Osteocyte (in vitro differentiated cells): Measurements from ENCODE around the gene EFNB2. TPM values are rescaled to one million over a fixed set of nuclear protein-coding genes. Genes with fewer than 3 reads are reported as not detected.

ENCODE experiments used
- DNase-seq: peaks from one replicate; pipeline ENCODE4 v3.0.0; 2021; ENCODE audit warnings: mixed read lengths; ENCODE audit not compliant: unreplicated experiment; ENCODE audit errors: extremely low spot score
- H3K27ac Mint-ChIP-seq: one replicate; pipeline ENCODE4 v1.8.0; 2021; ENCODE audit warnings: mild to moderate bottlenecking, mixed read lengths; ENCODE audit not compliant: unreplicated experiment
- H3K27me3 Mint-ChIP-seq: one replicate; pipeline ENCODE4 v1.8.0; 2021; ENCODE audit warnings: mixed read lengths; ENCODE audit not compliant: unreplicated experiment
- H3K36me3 Mint-ChIP-seq: one replicate; pipeline ENCODE4 v1.8.0; 2021; ENCODE audit warnings: mixed read lengths; ENCODE audit not compliant: unreplicated experiment
- H3K4me1 Mint-ChIP-seq: one replicate; pipeline ENCODE4 v1.8.0; 2021; ENCODE audit warnings: mixed read lengths; ENCODE audit not compliant: unreplicated experiment
- H3K4me3 Mint-ChIP-seq: one replicate; pipeline ENCODE4 v1.8.0; 2021; ENCODE audit warnings: mild to moderate bottlenecking, moderate library complexity, mixed read lengths; ENCODE audit not compliant: unreplicated experiment
- H3K9me3 Mint-ChIP-seq: one replicate; pipeline ENCODE4 v1.8.0; 2021; ENCODE audit warnings: mixed read lengths; ENCODE audit not compliant: unreplicated experiment
- total RNA-seq: library from RNA; stranded (reverse); gene quantifications from 2 replicates; pipeline ENCODE4 v1.2.1, GENCODE V29; 2021
- TF ChIP-seq, protein P1 (sequence below): fragments of 200-600 bp; sonication (generic); IDR thresholded peaks from 2 replicates; pipeline ENCODE4 v1.5.0; 2021; ENCODE audit warnings: antibody characterized with exemption, mild to moderate bottlenecking, moderate library complexity

EFNB2 gene
- total RNA-seq, 1 donor from 2014 or later, result 50.0 TPM

GRCh38 chr13:106496072-106496997, 39.1 kb downstream of the EFNB2 start:
- no peak for DNase-seq
- H3K36me3 Mint-ChIP-seq, result peaks cover 56% of the 10 kb centered on the region
- H3K4me3 Mint-ChIP-seq, result no peak overlapping the region
- H3K27ac Mint-ChIP-seq, result peak overlapping the region; percentile 37
- peaks cover 49% of the 10 kb centered on the region for H3K4me1 Mint-ChIP-seq
- H3K9me3 Mint-ChIP-seq, result no peaks in the 10 kb centered on the region
- TF ChIP-seq, protein P1, sequence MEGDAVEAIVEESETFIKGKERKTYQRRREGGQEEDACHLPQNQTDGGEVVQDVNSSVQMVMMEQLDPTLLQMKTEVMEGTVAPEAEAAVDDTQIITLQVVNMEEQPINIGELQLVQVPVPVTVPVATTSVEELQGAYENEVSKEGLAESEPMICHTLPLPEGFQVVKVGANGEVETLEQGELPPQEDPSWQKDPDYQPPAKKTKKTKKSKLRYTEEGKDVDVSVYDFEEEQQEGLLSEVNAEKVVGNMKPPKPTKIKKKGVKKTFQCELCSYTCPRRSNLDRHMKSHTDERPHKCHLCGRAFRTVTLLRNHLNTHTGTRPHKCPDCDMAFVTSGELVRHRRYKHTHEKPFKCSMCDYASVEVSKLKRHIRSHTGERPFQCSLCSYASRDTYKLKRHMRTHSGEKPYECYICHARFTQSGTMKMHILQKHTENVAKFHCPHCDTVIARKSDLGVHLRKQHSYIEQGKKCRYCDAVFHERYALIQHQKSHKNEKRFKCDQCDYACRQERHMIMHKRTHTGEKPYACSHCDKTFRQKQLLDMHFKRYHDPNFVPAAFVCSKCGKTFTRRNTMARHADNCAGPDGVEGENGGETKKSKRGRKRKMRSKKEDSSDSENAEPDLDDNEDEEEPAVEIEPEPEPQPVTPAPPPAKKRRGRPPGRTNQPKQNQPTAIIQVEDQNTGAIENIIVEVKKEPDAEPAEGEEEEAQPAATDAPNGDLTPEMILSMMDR, result no peak
- H3K27me3 Mint-ChIP-seq, result no peaks in the 10 kb centered on the region

DNA sequence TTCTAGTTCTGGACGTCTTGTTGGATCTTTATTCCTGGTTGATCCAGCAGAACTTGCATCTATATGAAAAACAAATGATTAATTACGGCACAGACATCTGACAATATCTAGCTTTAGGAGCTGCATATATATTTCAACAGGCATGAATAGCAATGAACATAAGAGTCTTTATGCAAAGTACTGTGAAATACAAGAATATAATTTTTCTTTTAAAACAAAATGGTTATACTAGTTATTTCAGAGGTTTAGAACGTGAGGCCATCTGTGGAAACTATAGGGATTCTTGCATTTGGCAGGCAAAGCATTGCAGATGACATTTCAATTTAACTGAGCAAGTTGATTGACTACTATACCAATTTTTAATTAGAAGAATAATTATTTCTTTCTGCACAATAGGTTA, 40.5 kb downstream of the EFNB2 start:
- peaks cover 40% of the 10 kb centered on the region for H3K4me1 Mint-ChIP-seq
- H3K4me3 Mint-ChIP-seq, result no peak overlapping the region

GRCh38 chr13:106494506-106494905, 41.0 kb downstream of the EFNB2 start:
- no peak for DNase-seq
- Mint-ChIP-seq H3K27ac (no peak overlapping the region), H3K27me3 (no peaks in the 10 kb centered on the region), H3K36me3 (peaks cover 56% of the 10 kb centered on the region), H3K9me3 (no peaks in the 10 kb centered on the region), H3K4me1 (peaks cover 36% of the 10 kb centered on the region), H3K4me3 (no peak overlapping the region)
- TF ChIP-seq, protein P1, result no peak

More for the DNA sequence above, 40.5 kb downstream of the EFNB2 start:
- no peaks in the 10 kb centered on the region for H3K27me3 Mint-ChIP-seq
- no peaks in the 10 kb centered on the region for H3K9me3 Mint-ChIP-seq
- H3K27ac Mint-ChIP-seq, result no peak overlapping the region
- peaks cover 58% of the 10 kb centered on the region for H3K36me3 Mint-ChIP-seq
- TF ChIP-seq, protein P1, result no peak
- no peak for DNase-seq

DNA sequence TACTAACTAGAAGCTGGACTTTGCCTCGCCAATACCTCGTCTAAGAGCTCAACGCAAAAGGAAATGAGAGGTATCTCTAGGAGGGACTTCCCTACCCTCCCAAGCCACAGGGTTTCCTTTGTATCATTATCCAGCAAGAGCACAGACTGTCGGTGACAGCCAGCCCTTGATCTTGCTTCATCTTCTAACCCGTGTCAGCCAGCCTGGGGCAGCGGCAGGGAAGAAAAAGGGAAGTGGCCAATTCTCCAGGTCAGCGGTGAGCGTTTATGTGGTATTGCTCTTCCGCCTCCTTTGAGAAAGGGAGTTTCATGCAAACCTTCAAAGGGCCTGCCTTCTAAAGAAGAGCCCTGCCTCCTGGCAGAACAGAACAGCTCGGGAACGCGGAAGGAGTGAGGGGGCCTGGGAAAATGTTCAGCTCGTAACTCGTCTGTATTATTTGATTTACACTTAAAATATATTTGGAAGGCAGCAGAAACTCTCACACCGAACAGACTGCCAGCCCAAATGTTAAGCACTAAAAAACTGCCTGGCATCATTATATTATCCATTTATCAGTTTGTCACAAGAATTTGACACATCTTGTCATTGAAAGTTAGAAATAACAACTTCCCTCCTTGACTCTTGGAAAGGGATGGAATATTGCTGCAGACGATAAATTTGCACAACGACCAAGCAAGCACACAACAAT, 41.8 kb downstream of the EFNB2 start:
- peaks cover 32% of the 10 kb centered on the region for H3K4me1 Mint-ChIP-seq
- H3K4me3 Mint-ChIP-seq, result no peak overlapping the region
- H3K27ac Mint-ChIP-seq, result no peak overlapping the region

More for the DNA sequence above, 41.8 kb downstream of the EFNB2 start:
- TF ChIP-seq, protein P1, result no peak
- no peaks in the 10 kb centered on the region for H3K27me3 Mint-ChIP-seq
- no peaks in the 10 kb centered on the region for H3K9me3 Mint-ChIP-seq
- peaks cover 60% of the 10 kb centered on the region for H3K36me3 Mint-ChIP-seq
- DNase-seq, result no peak
